Measurements from ENCODE around the gene FOXP1.

DNA sequence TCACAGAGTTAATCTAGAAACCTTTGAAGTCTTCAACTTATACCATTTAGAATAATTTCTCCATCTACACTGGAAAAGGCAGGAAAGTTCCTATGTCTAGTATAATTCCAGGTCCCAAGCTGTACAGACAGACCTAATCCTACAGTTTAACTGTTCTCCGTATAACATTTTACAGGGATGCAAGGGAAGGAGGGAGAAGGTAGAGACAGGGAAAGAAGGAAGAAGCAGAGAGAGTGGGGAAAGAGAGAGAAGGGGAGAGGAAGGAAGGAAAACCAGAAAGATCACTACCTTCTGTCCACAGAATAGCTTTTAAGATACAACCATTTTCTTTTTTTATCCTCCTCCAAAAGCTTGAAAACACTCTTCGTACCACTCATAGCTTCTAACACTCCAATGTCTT is 185.8 kb downstream of the FOXP1 start:
- TF ChIP-seq, protein P1, sequence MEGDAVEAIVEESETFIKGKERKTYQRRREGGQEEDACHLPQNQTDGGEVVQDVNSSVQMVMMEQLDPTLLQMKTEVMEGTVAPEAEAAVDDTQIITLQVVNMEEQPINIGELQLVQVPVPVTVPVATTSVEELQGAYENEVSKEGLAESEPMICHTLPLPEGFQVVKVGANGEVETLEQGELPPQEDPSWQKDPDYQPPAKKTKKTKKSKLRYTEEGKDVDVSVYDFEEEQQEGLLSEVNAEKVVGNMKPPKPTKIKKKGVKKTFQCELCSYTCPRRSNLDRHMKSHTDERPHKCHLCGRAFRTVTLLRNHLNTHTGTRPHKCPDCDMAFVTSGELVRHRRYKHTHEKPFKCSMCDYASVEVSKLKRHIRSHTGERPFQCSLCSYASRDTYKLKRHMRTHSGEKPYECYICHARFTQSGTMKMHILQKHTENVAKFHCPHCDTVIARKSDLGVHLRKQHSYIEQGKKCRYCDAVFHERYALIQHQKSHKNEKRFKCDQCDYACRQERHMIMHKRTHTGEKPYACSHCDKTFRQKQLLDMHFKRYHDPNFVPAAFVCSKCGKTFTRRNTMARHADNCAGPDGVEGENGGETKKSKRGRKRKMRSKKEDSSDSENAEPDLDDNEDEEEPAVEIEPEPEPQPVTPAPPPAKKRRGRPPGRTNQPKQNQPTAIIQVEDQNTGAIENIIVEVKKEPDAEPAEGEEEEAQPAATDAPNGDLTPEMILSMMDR (IDR thresholded peaks at IDR 0.05; ENCODE audit: poor library complexity, severe bottlenecking): no peak
- TF ChIP-seq TAF1 (IDR thresholded peaks at IDR 0.05; ENCODE audit: low read depth) (no peak), POLR2AphosphoS5 (IDR thresholded peaks at IDR 0.05) (no peak), SMC3 (conservative IDR thresholded peaks at IDR 0.05; ENCODE audit: poor library complexity) (no peak), EZH2 (IDR thresholded peaks at IDR 0.05; ENCODE audit: borderline replicate concordance, insufficient read depth, low read length, poor library complexity, severe bottlenecking) (no peak), MXI1 (conservative IDR thresholded peaks at IDR 0.05; ENCODE audit: poor library complexity, severe bottlenecking) (no peak), EP300 (conservative IDR thresholded peaks at IDR 0.05; ENCODE audit: poor library complexity, severe bottlenecking) (no peak), REST (IDR thresholded peaks at IDR 0.05; ENCODE audit: borderline replicate concordance) (no peak), RAD21 (conservative IDR thresholded peaks at IDR 0.05) (no peak)
